Activated CD4-positive, alpha-beta T cell treated with anti-CD3 and anti-CD28 coated beads for 48 hours (primary cell): Measurements from ENCODE around the gene WDR86.

ENCODE experiments used
- DNase-seq: peaks from one replicate; pipeline ENCODE4 v3.0.0-alpha.2; 2020

The WDR86 gene

DNA sequence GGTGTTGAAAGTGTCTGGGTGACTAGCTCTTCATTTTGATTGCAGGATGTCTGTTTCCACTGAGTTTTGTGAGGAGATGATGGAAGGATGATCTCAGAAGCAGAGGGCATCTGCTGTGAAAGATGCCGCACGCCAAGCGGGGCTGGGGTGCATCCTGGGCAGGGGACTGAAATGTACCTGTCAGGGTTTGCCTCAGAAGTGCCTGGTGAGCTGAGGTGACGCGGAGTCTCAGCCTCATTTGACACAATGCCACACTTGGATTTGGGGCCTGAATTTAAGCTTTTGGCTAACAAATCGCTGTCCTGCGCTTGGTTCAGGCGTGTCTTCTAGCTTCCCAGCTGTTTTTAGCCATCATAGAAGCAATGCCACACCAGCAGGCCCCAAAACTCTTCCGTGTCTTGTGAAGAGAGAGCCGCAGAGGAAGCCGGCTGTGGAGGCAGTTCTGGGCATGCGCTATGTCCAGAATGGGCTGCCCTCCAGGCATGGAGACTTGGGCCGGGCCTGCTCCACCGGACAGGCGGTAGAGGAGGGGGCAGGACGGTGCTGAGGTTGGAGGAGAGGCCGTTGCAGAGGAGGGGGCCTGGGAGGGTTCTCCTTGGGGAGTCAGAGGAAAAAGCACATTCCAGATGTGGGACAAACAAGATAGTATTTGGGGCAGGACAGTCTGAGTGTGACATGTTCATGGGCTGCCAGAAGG lies 31.2 kb downstream of the WDR86 start:
- DNase-seq, result no peak

DNA sequence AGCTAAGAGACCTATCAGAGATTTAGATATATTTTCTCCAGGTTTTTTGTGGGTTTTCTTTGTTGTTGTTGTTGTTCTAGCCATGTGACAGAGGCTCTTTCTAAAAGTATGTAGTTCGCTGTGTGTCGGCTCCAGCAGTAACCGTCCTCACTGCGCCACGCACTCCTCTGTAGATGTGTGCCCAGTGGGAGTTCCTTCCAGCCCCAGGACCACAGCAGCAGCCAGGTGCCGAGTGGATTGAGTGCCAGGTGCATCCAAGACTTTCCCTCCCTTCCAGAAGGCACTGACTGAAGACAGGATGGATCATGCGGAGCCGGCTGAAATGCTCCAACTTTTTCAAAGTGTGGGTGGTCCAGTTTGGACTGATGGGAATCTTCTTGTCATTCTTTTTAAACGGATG lies 31.8 kb downstream of the WDR86 start:
- no peak for DNase-seq

- no peak for DNase-seq
Observed at GRCh38 chr7:151377406-151377805, 32.4 kb downstream of the WDR86 start.

DNA sequence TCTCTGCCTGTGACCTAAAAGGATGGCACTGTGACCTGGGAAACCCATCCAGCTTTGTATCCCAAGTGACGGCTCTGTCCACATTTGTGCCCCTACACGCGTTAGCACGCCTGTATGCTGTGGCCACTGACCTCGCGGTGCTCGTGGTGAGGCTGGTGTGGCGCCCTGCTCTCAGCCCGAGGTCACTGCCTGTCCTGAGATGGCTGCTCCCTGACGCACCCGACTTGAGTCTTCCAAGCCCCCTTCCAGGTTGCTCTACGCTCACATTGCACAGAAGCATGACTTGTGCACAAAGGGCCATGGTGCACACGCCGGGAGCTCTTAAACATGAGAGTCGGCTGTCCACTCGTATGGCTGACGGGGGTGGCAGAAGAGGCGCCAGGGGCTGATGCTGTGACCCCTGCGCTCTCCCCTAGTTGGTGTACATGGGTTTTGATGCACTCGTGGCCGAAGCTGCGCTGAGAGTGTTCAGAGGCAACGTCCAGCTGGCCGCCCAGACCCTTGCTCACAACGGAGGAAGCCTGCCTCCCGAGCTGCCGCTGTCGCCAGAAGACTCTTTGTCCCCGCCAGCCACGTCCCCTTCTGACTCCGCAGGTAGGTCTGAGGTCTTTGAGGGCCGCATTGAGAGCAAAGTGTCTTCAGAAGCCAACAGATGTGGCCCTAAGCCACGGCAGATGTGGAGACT lies 33.5 kb downstream of the WDR86 start:
- no peak for DNase-seq

DNA sequence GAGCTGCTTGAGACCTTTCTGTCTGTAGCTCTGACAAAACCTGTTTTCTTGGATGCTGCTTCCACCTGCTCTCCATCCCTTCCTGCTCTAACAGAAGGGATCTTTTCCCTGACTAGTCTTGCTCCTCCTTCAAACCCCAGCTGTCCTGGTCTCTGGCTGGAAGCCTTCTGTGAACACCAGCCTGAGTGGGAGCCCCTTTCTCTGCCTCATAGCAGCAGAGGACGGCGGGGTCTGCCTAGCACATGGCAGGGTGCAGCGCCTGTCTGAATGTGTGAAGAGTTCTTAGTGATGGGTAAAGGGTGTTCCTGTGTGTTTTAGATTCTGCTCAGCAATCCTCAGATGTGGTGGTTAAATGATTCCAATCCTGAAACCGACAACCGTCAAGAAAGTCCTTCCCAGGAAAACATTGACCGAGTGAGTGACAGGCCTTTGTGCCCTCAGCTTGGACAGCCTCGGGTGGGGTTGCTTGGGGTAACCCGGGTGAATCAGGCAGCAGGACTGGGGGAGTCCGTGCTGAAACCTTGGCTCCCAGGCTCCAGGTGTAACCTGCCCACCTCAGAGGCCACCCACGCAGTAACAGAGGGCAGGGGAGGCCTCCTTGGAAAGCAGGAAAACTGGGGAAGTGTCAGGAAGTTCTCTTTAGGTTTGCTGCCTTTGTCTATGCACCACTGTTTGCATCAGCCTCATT lies 34.2 kb downstream of the WDR86 start:
- no peak for DNase-seq

DNA sequence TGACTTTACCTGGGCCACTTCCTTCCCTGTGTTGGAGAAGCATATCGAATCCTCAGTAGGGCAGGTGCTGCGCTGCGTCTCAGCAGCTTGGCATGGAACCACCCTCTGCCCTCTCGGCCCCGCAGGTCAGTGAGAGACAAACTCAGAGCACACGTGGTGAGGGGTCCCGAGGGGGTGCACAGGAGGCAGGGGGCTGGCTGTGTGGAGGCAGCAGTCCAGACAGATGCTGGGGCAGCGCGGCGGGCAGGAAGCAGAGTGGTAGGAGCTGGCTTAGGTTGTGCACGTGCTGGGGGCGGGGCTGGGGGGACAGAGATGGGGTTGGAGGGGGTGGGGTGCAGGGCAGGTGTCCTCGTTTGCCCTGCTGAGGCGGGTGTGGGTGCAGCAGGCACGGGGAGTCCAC lies 35.1 kb downstream of the WDR86 start:
- DNase-seq, result no peak

DNA sequence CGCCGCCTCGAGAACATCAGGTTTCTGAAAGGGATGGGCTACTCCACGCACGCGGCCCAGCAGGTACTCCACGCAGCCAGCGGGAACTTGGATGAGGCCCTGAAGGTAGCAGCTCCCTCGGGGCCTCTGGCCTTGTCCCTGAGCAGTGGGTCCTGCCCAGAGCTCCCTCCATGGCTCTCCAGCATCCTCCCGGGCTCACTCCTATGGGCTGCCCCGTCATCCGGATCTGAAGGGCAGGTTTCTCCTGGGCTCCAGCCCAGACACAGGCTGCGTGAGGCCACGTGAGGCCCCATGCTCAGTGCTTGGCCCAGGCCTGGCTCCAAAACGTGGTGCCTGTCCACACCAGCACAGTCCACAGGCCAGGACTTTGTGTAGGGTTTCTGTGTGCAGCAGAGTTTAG lies 35.7 kb downstream of the WDR86 start:
- no peak for DNase-seq

DNA sequence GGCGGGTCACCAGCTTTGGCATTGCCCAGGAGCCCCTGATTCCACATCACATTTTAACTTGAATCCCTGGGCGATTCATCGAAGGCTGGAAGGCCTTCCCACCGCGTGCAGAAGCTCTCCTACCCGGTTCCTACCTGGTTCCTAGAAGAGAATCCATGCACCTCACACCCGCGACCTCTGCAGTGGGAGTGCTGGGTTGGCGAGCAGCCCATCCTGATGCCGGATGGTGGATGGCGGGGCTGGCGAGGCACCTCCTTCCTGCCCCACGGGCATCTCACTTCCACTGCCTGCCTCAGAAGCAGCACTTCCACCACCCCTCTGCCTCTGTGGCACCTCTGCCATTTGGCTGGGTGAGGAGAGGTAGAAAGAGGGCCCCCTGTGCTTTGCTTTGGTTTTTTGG lies 36.2 kb downstream of the WDR86 start:
- no peak for DNase-seq

DNA sequence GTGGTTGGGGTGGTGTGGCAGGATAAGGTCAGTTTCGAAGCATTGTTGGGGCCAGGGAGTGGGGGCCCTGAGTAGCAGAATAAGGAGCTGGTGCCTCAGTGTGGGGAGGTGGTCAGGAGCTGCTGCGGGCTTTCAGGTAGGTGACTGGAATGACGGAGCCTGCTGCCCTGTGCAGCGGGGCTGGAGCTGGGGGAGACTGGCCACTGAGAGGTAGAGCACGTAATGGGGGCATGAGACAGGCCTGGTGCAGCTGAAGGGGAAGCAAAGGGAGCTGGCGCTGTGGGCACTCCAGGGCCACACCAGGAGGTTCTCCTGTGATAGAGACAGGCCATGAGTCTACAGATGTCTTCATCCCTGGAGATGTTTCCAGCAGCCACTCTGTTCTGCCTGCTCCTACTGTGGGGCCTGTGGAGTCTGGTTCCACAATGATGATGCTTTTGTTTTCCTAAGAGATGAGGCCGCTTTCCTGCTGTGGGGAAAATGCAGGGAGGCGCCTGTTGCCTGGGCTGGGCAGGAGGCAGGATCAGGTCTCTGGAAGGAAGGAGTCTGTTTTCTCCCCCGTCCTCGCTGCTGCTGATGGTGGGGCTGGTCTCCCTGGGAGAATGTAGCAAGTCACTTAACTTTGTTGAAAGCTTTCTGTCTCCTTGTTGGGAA lies 37.1 kb downstream of the WDR86 start:
- DNase-seq, result no peak

GRCh38 chr7:151371266-151371665 lies 38.6 kb downstream of the WDR86 start:
- no peak for DNase-seq

DNA sequence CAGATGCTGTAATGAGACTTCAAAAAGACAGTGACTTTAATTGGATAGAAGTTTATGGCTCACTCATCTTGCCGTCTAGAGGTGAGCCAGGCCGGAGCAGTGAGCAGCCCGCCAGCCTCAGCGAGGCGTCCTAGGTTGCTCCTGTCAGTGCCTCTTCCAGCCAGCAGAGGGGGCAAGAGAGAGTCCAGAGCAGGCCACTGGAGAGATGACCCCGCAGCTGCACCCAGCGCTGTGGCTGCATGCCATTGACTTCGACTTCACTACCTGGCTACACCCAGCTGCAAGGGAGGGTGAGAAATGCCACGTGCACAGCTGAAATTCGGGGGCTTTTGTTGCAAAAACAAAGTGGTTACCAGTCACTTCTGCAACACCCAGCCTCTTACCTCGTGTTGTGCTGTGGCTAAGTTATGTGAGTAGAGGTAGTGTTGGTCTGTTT lies 41.7 kb downstream of the WDR86 start:
- DNase-seq, result peak; percentile 85

GRCh38 chr7:151367284-151367683 lies 42.6 kb downstream of the WDR86 start:
- DNase-seq, result no peak

GRCh38 chr7:151366880-151367222 lies 43.0 kb downstream of the WDR86 start:
- no peak for DNase-seq

- no peak for DNase-seq
Observed at GRCh38 chr7:151366166-151366879, 43.5 kb downstream of the WDR86 start.

- DNase-seq, result no peak
Observed at GRCh38 chr7:151363182-151363581, 46.7 kb downstream of the WDR86 start.

- no peak for DNase-seq
Observed at GRCh38 chr7:151361193-151361959, 48.5 kb downstream of the WDR86 start.

DNA sequence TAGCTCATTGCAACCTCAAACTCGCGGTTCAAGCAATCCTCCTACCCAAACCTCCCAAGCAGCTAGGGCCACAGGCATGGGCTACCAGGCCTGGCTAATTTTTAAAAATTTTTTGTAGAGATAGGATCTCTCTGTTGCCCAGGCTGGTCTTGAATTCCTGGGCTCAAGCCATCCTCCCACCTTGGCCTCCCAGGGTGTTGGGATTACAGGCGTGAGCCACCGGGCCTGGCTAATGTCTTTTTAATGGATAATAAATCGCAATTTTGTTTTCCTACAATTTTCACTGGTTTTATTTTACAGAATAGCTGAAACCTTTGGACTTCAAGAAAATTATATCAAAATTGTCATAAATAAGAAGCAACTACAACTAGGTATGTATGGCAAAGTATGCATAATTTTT lies 57.3 kb downstream of the WDR86 start:
- DNase-seq, result no peak

DNA sequence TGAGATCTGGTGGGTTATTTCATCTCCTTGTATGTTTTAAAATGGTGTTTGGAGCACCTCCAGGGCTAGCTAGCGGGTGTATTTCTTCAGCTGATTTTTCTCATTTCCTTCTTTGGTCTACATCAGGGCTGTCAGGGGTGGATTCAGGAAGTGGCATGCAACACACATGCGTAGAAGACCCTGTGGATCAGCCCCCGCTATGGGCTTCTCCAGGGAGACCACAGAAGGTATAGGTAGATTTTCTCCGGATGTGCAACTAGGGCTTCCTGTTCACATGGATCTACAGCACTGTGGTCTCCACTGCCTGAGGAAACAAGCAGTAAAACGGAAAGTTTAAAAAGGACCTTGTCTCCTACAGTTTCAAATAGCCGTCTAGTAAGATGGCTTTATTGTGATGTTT lies 57.9 kb downstream of the WDR86 start:
- peak; percentile 64 for DNase-seq

- DNase-seq, result peak; percentile 72
Observed at GRCh38 chr7:151351027-151351426, 58.8 kb downstream of the WDR86 start.

DNA sequence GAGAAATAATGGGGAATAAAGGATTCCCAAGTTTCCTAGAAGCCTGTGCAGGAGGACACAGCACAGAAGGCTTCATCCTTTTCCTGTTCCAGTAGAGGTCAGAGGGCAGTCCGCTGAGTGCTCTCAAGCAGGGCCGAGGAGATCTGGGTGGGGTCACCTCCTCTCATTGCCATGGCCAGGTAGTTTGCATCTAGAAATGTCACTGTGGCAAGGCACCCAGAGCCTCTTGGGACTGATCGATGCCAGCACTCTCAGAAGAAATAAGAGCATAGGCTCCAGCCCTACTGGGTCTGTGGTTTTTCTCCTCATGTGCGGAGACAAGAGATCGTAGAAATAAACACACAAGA lies 60.4 kb downstream of the WDR86 start:
- no peak for DNase-seq

DNA sequence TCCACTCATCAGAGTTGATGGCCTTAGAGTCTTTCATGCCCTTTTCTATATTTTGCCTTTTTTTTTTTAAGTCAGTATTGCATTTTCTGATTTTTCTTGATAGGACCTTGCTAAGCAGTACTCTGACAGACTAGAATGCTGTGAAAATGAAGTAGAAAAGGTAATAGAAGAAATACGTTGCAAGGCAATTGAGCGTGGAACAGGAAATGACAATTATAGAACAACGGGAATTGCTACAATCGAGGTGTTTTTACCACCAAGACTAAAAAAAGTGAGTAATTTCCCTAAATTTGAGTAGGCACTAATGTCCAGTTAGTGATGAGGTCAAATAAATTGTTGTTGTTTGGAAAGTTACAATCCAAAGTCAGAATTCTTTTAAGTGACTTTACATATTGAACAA lies 60.9 kb downstream of the WDR86 start:
- no peak for DNase-seq

GRCh38 chr7:151347200-151347599 lies 62.6 kb downstream of the WDR86 start:
- DNase-seq, result no peak

DNA sequence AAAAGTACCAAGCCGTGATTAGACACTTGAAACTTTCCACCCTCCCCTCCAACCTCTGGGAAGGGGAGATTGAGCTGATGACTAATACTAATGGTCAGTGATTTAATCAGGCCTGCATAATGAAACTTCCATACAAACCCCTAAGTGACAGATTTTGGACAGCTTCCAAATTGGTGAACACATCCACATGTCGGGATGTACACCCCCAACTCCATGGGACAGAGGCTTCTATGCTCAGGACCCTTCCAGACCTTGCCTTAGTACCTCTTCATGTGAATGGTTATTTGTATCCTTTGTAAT lies 63.4 kb downstream of the WDR86 start:
- no peak for DNase-seq
